Endodermal cell (in vitro differentiated cells): ENCODE measurements around the gene RPTOR. TPM values are rescaled to one million over a fixed set of nuclear protein-coding genes. Genes with fewer than 3 reads are reported as not detected.
"Not testable (repeated sequence)": the region's sequence is repeated elsewhere in the genome, so short reads cannot be mapped to it uniquely, and the experiment has no call there.

ENCODE experiments used
- DNase-seq: peaks from one replicate; pipeline ENCODE4 v3.0.0-alpha.2; 2017
- H3K27ac ChIP-seq: 2 replicates; pipeline ENCODE4 v1.5.1; 2013; ENCODE audit warnings: mild to moderate bottlenecking, low read depth, low read length, moderate library complexity
- H3K27me3 ChIP-seq: 2 replicates; pipeline ENCODE4 v1.6.1; 2013; ENCODE audit warnings: mild to moderate bottlenecking, low read length, moderate library complexity; ENCODE audit not compliant: insufficient read depth, control insufficient read depth, poor library complexity, severe bottlenecking
- H3K36me3 ChIP-seq: 2 replicates; pipeline ENCODE4 v1.7.0; 2013; ENCODE audit warnings: mild to moderate bottlenecking, low read length, moderate library complexity; ENCODE audit not compliant: control insufficient read depth, insufficient read depth
- H3K4me1 ChIP-seq: one replicate; pipeline ENCODE4 v1.7.0; 2013; ENCODE audit warnings: low read length; ENCODE audit not compliant: control insufficient read depth, insufficient read depth
- H3K4me3 ChIP-seq: 2 replicates; pipeline ENCODE4 v1.5.1; 2013; ENCODE audit warnings: mild to moderate bottlenecking, low read length, moderate library complexity
- H3K9ac ChIP-seq: 2 replicates; pipeline ENCODE4 v1.6.1; 2013; ENCODE audit warnings: mild to moderate bottlenecking, low read length, moderate library complexity; ENCODE audit not compliant: poor library complexity, severe bottlenecking; ENCODE audit errors: extremely low read depth
- H3K9me3 ChIP-seq: 2 replicates; pipeline ENCODE4 v1.6.1; 2013; ENCODE audit warnings: mild to moderate bottlenecking, low read length, moderate library complexity; ENCODE audit not compliant: control insufficient read depth
- H3K27ac Mint-ChIP-seq: 2 replicates; pipeline ENCODE4 v1.8.0; 2020; ENCODE audit warnings: mixed read lengths
- H3K27me3 Mint-ChIP-seq: 2 replicates; pipeline ENCODE4 v1.8.0; 2021; ENCODE audit warnings: mild to moderate bottlenecking, mixed read lengths; ENCODE audit not compliant: insufficient read depth
- H3K36me3 Mint-ChIP-seq: 2 replicates; pipeline ENCODE4 v1.8.0; 2020; ENCODE audit warnings: low read depth, mixed read lengths
- H3K4me1 Mint-ChIP-seq: 2 replicates; pipeline ENCODE4 v1.8.0; 2020; ENCODE audit warnings: mixed read lengths
- H3K4me3 Mint-ChIP-seq: 2 replicates; pipeline ENCODE4 v1.8.0; 2020; ENCODE audit warnings: mild to moderate bottlenecking, moderate library complexity, mixed read lengths
- H3K9me3 Mint-ChIP-seq: 2 replicates; pipeline ENCODE4 v1.8.0; 2020; ENCODE audit warnings: mild to moderate bottlenecking, mixed read lengths
- CTCF ChIP-seq: fragments of 200-600 bp; sonication (generic); conservative IDR thresholded peaks from 2 replicates; pipeline ENCODE4 v1.5.0; 2021; ENCODE audit warnings: antibody characterized with exemption, mild to moderate bottlenecking
- WGBS, 2 experiments: methylation state at CpG; one replicate each; pipeline versions ENCODE4 v1.1.5 to v1.1.7; 2013; ENCODE audit warnings: missing lambda C conversion rate in 2 of 2, mixed read lengths in 1 of 2; ENCODE audit not compliant: insufficient coverage in 1 of 2, insufficient read length in 1 of 2; 5-methylcytosine and 5-hydroxymethylcytosine counted together
- total RNA-seq, 2 donors: library from RNA; stranded (reverse); fragmentation: NEBNext Ultra II Directional in 1 of 2; extraction: Animal tissue kit (Norgen Biotek cat#: 25700) in 1 of 2; gene quantifications; 2 replicates in 1 of 2; 3 replicates in 1 of 2; pipeline ENCODE4 v1.2.1, GENCODE V29; 2021

RPTOR gene
- total RNA-seq, 2 donors from 2014 or later = 45.1 to 53.4 TPM

GRCh38 chr17:80796430-80796861, 251.8 kb downstream of the RPTOR start:
- H3K27me3 ChIP-seq = no peaks in the 10 kb centered on the region
- peak; percentile 39 for DNase-seq
- no peak overlapping the region for H3K4me3 ChIP-seq
- Mint-ChIP-seq H3K27me3 (no peaks in the 10 kb centered on the region), H3K4me3 (no peak overlapping the region), H3K27ac (no peak overlapping the region), H3K9me3 (peaks cover 9% of the 10 kb centered on the region), H3K4me1 (peaks cover 5% of the 10 kb centered on the region), H3K36me3 (peaks cover 38% of the 10 kb centered on the region)
- 93% methylated on average over 3 to 9 of the region's 9 CpGs for WGBS, 2 experiments
- H3K4me1 ChIP-seq = no peaks in the 10 kb centered on the region
- no peak overlapping the region for H3K9ac ChIP-seq
- TF ChIP-seq CTCF = no peak
- peaks cover 24% of the 10 kb centered on the region for H3K36me3 ChIP-seq
- no peaks in the 10 kb centered on the region for H3K9me3 ChIP-seq
- H3K27ac ChIP-seq = no peak overlapping the region

- peaks cover 20% of the 10 kb centered on the region for H3K36me3 ChIP-seq
- H3K4me1 ChIP-seq, H3K4me3 ChIP-seq, H3K27ac ChIP-seq, H3K9ac ChIP-seq, H3K9me3 ChIP-seq, H3K4me3 Mint-ChIP-seq, H3K4me1 Mint-ChIP-seq, H3K27me3 Mint-ChIP-seq, H3K27ac Mint-ChIP-seq, H3K9me3 Mint-ChIP-seq, H3K27me3 ChIP-seq: not testable (repeated sequence)
- H3K36me3 Mint-ChIP-seq = peaks cover 35% of the 10 kb centered on the region
- WGBS, 2 experiments = 99 to 100% methylated on average over 4 to 5 of the region's 5 CpGs
- peak; percentile 10 for DNase-seq
These were observed 252.6 kb downstream of the RPTOR start for GRCh38 chr17:80797222-80797621.

GRCh38 chr17:80797741-80798594, 253.3 kb downstream of the RPTOR start:
- 94 to 98% methylated on average over 14 to 18 of the region's 18 CpGs for WGBS, 2 experiments
- Histone ChIP-seq H3K27me3 (no peaks in the 10 kb centered on the region), H3K9ac (no peak overlapping the region), H3K27ac (no peak overlapping the region), H3K4me3 (no peak overlapping the region), H3K9me3 (no peaks in the 10 kb centered on the region), H3K4me1 (no peaks in the 10 kb centered on the region), H3K36me3 (peaks cover 15% of the 10 kb centered on the region)
- H3K9me3 Mint-ChIP-seq = peaks cover 9% of the 10 kb centered on the region
- TF ChIP-seq CTCF = no peak
- no peak overlapping the region for H3K27ac Mint-ChIP-seq
- no peaks in the 10 kb centered on the region for H3K27me3 Mint-ChIP-seq
- DNase-seq = peak; percentile 29
- H3K4me3 Mint-ChIP-seq = no peak overlapping the region
- peaks cover 4% of the 10 kb centered on the region for H3K4me1 Mint-ChIP-seq
- peaks cover 35% of the 10 kb centered on the region for H3K36me3 Mint-ChIP-seq
